ENCODE data around the gene MYH13.

GRCh38 chr17:10370016-10370608, 2.7 kb downstream of the MYH13 start:
- TF ChIP-seq POLR2A (IDR thresholded peaks at IDR 0.05; ENCODE audit: extremely low read depth, insufficient read length) (no peak), CTCF (IDR thresholded peaks at IDR 0.05; ENCODE audit: low read depth, low read length) (no peak), MAX (IDR thresholded peaks at IDR 0.05; ENCODE audit: low read depth, low read length) (no peak), MYC (IDR thresholded peaks at IDR 0.05; ENCODE audit: low read depth, low read length) (no peak)

Measured in NB4 (cell line).